ENCODE measurements around the gene ZNF24.
A peak's percentile ranks its signal among the peaks of the same experiment; 100 is the strongest.

The ZNF24 gene

GRCh38 chr18:35343936-35344735 is at the start of gene ZNF24:
TSS of gene ZNF24 (minus strand) at chr18:35344420. CDS start at chr18:35340650, 3,770 bp downstream.
- Histone ChIP-seq H3K9me2 (replicated peaks; ENCODE audit: low read depth, low read length) (no peaks in the 10 kb centered on the region), H4K20me1 (ENCODE audit: insufficient read depth, low read length, poor library complexity, severe bottlenecking) (peaks cover 51% of the 10 kb centered on the region), H2AFZ (ENCODE audit: low read length) (peak within 1 kb of the TSS; percentile 93), H3K27me3 (ENCODE audit: insufficient read depth, low read length, poor library complexity, severe bottlenecking) (no peaks in the 10 kb centered on the region), H3K36me3 (ENCODE audit: insufficient read depth, low read length) (peaks cover 13% of the 10 kb centered on the region; the same call in 1 of the 2 replicates), H3K9me3 (ENCODE audit: insufficient read depth, low read depth, low read length) (no peaks in the 10 kb centered on the region), H3K4me1 (ENCODE audit: insufficient read depth, low read length, poor library complexity, severe bottlenecking) (peaks cover 40% of the 10 kb centered on the region), H3K79me2 (ENCODE audit: insufficient read depth, low read length) (peaks cover 51% of the 10 kb centered on the region), H3F3A (ENCODE audit: low read depth) (no peaks in the 10 kb centered on the region), H3K4me2 (ENCODE audit: low read depth, low read length, poor library complexity, severe bottlenecking) (peak within 1 kb of the TSS; percentile 84), H3K4me3 (ENCODE audit: low read length, poor library complexity, severe bottlenecking) (peak within 1 kb of the TSS; percentile 92), H3K9ac (ENCODE audit: low read depth, low read length, poor library complexity, severe bottlenecking) (peak within 1 kb of the TSS; percentile 93)
- TF ChIP-seq EZH2phosphoT487 (IDR thresholded peaks at IDR 0.05; ENCODE audit: borderline replicate concordance) (no peak), CTCF (conservative IDR thresholded peaks at IDR 0.05; ENCODE audit: low read length) (no peak)

GRCh38 chr18:35393716-35394115 is 49.5 kb upstream of the ZNF24 start:
- Histone ChIP-seq H3K27me3 (ENCODE audit: insufficient read depth, low read length, poor library complexity, severe bottlenecking) (no peaks in the 10 kb centered on the region), H4K20me1 (ENCODE audit: insufficient read depth, low read length, poor library complexity, severe bottlenecking) (no peaks in the 10 kb centered on the region), H3K4me2 (ENCODE audit: low read depth, low read length, poor library complexity, severe bottlenecking) (no peak overlapping the region), H3K4me3 (ENCODE audit: low read length, poor library complexity, severe bottlenecking) (no peak overlapping the region), H3F3A (ENCODE audit: low read depth) (no peaks in the 10 kb centered on the region), H3K36me3 (ENCODE audit: insufficient read depth, low read length) (no peaks in the 10 kb centered on the region), H2AFZ (ENCODE audit: low read length) (no peak overlapping the region), H3K9me3 (ENCODE audit: insufficient read depth, low read depth, low read length) (no peaks in the 10 kb centered on the region), H3K9me2 (replicated peaks; ENCODE audit: low read depth, low read length) (no peaks in the 10 kb centered on the region), H3K79me2 (ENCODE audit: insufficient read depth, low read length) (no peaks in the 10 kb centered on the region), H3K9ac (ENCODE audit: low read depth, low read length, poor library complexity, severe bottlenecking) (no peak overlapping the region), H3K4me1 (ENCODE audit: insufficient read depth, low read length, poor library complexity, severe bottlenecking) (no peaks in the 10 kb centered on the region)
- TF ChIP-seq EZH2phosphoT487 (IDR thresholded peaks at IDR 0.05; ENCODE audit: borderline replicate concordance) (no peak), CTCF (conservative IDR thresholded peaks at IDR 0.05; ENCODE audit: low read length) (no peak)

- Histone ChIP-seq H3K9me3 (ENCODE audit: insufficient read depth, low read depth, low read length) (no peaks in the 10 kb centered on the region), H4K20me1 (ENCODE audit: insufficient read depth, low read length, poor library complexity, severe bottlenecking) (no peaks in the 10 kb centered on the region), H3K4me2 (ENCODE audit: low read depth, low read length, poor library complexity, severe bottlenecking) (no peak overlapping the region), H3K4me1 (ENCODE audit: insufficient read depth, low read length, poor library complexity, severe bottlenecking) (no peaks in the 10 kb centered on the region), H2AFZ (ENCODE audit: low read length) (no peak overlapping the region), H3K36me3 (ENCODE audit: insufficient read depth, low read length) (no peaks in the 10 kb centered on the region), H3K9ac (ENCODE audit: low read depth, low read length, poor library complexity, severe bottlenecking) (no peak overlapping the region), H3F3A (ENCODE audit: low read depth) (no peaks in the 10 kb centered on the region), H3K27me3 (ENCODE audit: insufficient read depth, low read length, poor library complexity, severe bottlenecking) (no peaks in the 10 kb centered on the region), H3K4me3 (ENCODE audit: low read length, poor library complexity, severe bottlenecking) (no peak overlapping the region), H3K9me2 (replicated peaks; ENCODE audit: low read depth, low read length) (no peaks in the 10 kb centered on the region), H3K79me2 (ENCODE audit: insufficient read depth, low read length) (no peaks in the 10 kb centered on the region)
- TF ChIP-seq CTCF (conservative IDR thresholded peaks at IDR 0.05; ENCODE audit: low read length) (no peak), EZH2phosphoT487 (IDR thresholded peaks at IDR 0.05; ENCODE audit: borderline replicate concordance) (no peak)
Measured at GRCh38 chr18:35392375-35392774, 48.2 kb upstream of the ZNF24 start.

Data from Loucy (cell line).